HG03442 (cell line): ENCODE measurements around the gene PRKCH.
"Not testable (repeated sequence)": the region's sequence is repeated elsewhere in the genome, so short reads cannot be mapped to it uniquely, and the experiment has no call there.

Experiments
- ATAC-seq: cut with Tn5 transposase; IDR thresholded peaks from one replicate; pipeline ENCODE4 v1.9.1; 2021; ENCODE audit warnings: mild to moderate bottlenecking, moderate library complexity; ENCODE audit not compliant: unreplicated experiment

The PRKCH gene

GRCh38 chr14:61524936-61525292 is 203.5 kb downstream of the PRKCH start:
- no peak for ATAC-seq

- ATAC-seq = peak; percentile 86
Observed at GRCh38 chr14:61525293-61526011, 204.1 kb downstream of the PRKCH start.

DNA sequence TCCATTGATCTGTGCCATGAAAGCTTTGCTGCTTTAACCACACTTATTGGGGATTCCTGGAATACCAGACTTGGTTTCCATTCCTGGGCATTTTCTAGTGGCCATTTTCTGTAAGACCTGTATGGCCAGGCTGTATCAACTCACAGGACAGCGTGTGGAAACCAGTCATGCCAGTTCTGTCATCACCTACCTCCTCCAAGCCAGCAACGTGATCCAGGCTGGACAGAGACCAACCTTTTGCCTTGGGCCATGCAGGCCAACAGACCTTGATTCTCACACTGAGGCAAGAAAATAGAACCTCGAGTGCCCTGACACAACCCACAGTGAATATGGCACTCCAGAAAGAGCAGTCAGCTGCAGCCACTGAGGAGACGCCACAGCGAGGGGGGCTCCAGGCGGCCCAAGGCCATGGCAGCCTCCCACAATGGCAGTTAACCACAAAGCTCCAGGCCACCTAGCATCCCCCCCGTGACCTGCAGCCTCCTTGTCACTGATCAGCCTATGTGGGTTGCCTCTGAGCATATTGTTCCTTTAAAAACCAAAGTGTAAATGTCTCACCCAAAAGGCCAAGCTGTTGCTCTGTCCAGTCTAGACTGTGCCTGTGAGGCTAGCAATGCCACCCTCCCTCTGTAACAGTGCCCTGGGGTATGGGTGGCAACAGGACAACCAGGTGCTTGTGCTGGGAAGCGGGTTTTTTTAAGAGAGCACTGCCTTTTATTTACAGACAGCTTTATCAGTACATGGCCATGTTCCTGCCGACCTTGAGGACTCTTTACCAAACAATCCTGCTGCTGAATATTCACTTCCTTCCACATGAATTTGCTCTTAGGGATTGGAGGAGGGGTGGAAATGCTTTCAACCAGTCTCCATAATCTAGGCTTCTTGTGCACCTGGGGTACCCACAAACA is 205.3 kb downstream of the PRKCH start:
- no peak for ATAC-seq

GRCh38 chr14:61527325-61528100 is 206.1 kb downstream of the PRKCH start:
- ATAC-seq = no peak

DNA sequence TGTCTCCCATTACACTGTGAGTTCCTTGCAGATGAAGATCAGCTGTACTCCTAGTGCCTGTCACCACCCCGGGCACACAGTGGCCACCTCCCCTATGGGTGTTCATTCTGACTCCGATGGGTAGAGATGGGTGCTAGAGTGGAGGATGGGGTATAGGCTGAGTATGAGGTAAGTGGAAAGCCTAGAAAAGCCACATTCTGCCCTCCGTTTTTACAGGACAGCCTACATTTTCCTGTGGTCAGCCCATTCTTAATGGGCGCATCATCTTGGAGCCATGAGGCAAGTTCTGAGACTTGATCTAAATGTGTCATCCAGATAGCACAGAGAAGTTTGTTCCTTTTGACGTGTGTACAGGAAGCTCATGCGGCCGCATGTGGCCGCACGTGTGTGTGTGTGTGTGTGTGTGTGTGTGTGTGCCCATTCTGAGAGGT is 207.2 kb downstream of the PRKCH start:
- ATAC-seq = no peak

GRCh38 chr14:61529360-61529759 is 208.0 kb downstream of the PRKCH start:
- ATAC-seq = not testable (repeated sequence)

DNA sequence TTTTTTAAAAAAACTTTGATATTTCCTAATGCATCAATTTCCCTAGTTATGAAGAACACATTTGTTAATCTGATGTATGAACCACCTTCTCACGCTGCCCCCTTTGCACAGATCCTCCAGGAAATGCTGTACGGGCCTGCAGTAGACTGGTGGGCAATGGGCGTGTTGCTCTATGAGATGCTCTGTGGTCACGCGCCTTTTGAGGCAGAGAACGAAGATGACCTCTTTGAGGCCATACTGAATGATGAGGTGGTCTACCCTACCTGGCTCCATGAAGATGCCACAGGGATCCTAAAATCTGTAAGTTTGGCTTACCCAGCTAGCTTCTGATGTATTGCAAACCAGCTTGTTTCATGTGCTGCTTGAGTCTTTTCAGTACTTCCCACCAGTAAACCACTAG is 208.9 kb downstream of the PRKCH start:
- ATAC-seq = no peak

DNA sequence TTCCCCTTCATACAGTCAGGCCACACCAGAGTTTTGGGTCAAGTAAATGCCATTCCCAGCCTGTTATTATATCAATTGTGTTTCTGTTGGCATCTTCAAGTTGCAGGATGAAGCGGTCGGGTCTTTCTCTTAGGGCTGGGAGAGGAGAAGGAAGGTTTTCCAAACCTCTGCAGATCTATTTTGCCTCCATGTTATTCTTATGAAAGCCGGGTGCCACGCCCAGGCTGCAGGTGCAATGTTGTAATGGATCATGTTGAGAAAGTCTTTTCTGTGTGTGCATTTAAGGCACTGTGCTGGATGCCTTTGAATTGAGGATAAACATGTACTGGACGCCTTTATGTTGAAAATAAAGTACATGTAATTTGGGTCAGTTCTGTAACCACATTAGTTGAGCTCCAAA is 209.5 kb downstream of the PRKCH start:
- no peak for ATAC-seq

- no peak for ATAC-seq
Observed at GRCh38 chr14:61531465-61532122, 210.2 kb downstream of the PRKCH start.

DNA sequence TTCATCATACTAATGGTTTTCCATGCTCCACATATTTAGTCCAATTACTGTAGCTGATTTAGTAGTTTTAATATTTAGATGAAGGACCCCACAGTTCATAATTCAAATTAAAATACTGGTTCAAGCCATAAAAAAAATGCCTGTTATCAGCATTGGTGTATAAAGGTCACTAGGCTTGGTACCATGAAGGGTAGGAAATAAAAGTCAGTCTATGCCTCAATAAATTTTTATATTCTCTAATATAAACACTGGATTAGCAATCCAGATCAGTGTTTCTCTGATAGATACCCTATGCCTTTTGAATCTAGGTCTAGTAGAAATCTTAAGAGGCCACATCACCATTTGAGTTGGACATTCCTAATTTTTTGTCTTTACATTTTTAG is 210.7 kb downstream of the PRKCH start:
- no peak for ATAC-seq

DNA sequence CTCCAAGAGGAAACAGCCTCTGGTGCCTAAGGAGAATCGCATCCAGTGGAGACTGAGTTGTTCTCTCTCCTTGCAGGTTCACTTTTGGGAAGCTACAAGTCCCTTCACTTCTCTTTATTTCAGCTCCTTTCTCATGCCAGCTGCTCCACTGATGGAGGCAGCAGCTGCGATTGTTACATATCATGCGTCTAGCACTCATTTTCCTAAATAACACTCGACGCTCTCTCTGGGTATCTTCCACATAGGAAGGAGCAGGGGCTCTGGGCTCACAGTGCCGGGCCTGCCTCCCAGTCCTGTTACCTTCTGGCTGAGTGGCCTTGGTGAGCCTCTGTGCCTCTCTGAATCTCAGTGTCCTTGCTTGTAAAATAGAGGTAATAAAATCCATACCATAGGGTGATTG is 211.4 kb downstream of the PRKCH start:
- no peak for ATAC-seq

DNA sequence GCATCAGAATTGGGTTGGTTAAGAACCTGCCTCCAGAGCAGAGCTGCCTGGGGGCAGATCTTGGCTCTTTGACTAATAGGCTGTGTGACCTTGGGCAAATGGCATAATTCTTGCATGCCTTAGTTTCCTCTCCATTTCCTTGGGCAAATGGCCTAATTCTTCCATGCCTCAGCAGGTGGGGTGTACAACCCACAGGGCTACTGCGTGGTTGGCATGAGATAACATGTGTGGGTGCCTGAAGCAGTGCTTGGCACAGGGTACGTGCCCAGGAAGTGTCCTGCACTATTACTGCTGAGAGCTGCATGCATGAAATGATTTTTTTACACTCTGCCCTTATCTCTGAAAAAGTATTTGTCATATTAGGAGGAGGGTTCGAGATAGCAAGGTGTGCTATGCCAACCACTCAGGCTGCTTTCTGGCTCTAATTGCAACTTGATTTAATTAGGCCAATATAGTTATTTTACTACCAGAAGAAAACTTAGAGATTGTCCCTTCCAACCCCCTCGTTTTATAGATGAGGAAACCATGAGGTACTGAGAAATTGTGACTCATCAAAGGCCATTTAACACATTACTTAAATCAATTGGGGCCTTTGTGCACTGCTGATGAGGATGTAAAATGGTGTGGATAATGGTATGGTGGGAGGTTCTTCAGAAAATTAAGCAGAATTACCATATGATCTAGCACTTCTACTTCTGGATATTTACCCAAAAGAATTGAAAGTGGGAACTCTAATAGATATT is 212.3 kb downstream of the PRKCH start:
- ATAC-seq = no peak

- no peak for ATAC-seq
Observed at GRCh38 chr14:61535032-61535431, 213.7 kb downstream of the PRKCH start.

DNA sequence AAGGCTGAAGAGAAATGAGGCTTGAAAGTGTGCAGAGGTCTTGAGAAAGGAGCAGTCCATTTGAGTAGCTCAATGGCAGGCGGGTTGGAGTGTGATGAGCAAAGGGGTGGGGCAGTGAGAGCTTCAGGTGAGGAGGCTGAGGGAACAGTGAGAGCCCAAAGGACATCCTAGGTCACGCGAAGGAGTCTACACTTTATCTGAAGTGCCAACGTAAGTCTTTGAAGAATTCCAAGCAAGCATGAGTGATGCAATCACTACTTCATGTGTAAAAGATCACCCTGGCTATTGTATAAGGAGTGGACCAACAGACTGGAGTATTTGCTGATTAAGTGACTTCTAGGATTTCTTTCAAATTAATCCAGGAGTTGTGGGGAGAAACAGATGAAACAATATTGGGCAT is 214.1 kb downstream of the PRKCH start:
- no peak for ATAC-seq

GRCh38 chr14:61536661-61537562 is 215.5 kb downstream of the PRKCH start:
- no peak for ATAC-seq

DNA sequence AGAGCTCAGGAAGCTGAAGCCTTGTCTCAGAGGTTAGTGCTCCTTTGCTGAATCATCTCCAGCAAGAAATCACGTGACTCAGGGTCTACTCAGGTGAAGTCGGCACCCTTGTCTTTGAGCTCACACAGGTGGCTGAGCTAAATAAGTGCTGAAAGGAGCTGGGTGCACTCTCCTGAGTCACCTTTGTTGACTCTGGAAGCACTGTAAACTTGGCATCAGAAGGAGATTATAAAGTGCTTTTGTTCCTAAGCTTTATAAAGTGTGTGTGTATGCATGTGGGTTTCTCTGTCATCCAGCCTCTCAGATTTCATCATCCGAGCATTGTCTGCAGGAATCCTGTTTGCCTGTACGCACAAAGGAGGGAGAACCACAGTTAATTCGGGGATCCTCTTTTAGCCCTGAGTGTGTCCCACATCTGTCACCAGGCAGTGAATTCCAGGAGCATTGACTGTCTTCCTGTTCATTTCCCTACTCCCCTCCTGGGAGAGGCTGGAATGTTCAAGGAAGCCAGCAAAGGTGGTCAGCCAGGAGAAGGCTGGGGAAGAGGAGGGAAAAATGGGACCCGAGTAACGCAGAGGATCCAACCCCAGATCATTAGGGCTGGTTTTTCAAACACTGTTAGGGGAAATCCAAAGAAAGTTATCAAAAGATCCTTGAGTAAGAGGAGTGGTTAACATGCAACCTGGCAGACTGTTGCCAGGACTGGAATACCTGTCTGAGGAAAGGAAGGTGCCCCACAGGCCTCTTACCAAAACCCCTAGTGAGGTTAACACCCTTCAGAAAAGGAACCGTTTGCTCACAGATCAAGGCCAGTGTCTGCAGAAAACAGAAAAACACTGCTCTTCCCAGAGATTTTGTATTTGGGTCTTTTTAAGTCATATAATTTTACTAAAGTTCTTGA is 216.4 kb downstream of the PRKCH start:
- ATAC-seq = peak; percentile 60

DNA sequence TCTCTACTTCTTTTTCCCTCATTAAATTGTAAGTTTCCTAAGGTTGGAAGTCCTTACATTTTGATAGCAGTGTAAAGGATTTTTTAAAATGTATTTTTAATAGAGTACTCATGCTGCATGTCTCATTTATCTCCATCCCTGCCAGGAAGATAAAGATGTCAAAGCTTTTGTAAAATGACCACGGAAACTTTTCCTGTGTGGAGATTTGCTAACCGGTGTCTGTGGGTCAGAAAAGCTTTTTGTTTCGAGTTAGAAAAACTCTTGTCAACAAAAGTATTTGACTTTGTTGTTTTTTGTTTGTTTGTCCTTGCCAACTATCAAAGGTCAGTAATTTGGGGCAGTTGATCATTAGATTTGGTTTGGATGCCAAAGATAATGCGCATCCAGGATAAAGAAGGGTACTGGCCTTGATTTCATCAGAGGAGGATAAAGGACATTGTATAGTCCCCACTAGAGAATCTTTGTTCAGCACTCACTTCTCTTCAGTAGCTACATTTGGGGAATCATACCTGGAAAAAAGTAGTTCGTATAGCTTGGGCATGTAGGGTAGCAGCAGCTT is 217.2 kb downstream of the PRKCH start:
- ATAC-seq = no peak

DNA sequence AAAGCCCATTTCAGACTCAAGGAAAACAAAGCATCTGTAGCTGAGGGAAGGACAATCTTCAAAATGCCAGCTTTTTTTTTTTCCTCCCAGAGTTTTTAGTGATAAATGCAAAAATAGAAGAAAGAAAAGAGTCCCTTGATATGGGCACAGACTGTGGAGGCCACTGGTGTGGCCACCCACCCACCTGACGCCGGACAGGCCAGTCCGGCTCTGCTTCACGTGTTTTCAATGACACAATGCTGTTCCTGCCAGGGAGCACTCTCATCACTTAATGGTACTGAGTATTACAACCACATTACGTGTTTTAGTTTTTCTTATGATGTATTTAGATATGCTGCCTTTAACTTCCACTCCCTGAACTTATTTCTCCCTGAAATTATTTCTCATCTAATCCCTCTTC is 218.3 kb downstream of the PRKCH start:
- no peak for ATAC-seq
